Fibroblast of lung (primary cell): ENCODE results near the gene ILF2. TPM values are rescaled to one million over a fixed set of nuclear protein-coding genes. Genes with fewer than 3 reads are reported as not detected.

Experiments used
- DNase-seq, 2 donors: peaks; one replicate each; pipeline versions ENCODE4 v3.0.0 to v3.0.0-alpha.2; 2010; ENCODE audit warnings: low read depth in 2 of 2
- H2AFZ ChIP-seq: 2 replicates; pipeline ENCODE4 v1.5.1; 2012; ENCODE audit warnings: low read length, control low read depth, inconsistent platforms
- H3K27ac ChIP-seq: 2 replicates; pipeline ENCODE4 v1.5.1; 2011; ENCODE audit warnings: low read length, control low read depth; ENCODE audit not compliant: insufficient read depth
- H3K27me3 ChIP-seq: 2 replicates; pipeline ENCODE4 v1.5.1; 2011; ENCODE audit warnings: mild to moderate bottlenecking, low read length; ENCODE audit not compliant: control insufficient read depth, insufficient read depth
- H3K36me3 ChIP-seq: 2 replicates; pipeline ENCODE4 v1.5.1; 2011; ENCODE audit warnings: low read length; ENCODE audit not compliant: control insufficient read depth, insufficient read depth
- H3K4me1 ChIP-seq: 2 replicates; pipeline ENCODE4 v1.5.1; 2011; ENCODE audit warnings: low read length; ENCODE audit not compliant: control insufficient read depth, insufficient read depth; ENCODE audit errors: extremely low read depth
- H3K4me2 ChIP-seq: 2 replicates; pipeline ENCODE4 v1.5.1; 2011; ENCODE audit warnings: low read length, control low read depth; ENCODE audit not compliant: insufficient read depth; ENCODE audit errors: extremely low read depth
- H3K4me3 ChIP-seq, 4 experiments: fragments of 200-600 bp in 1 of 4; sonication (generic) in 1 of 4; replicated peaks in 1 of 4; 2 replicates each; pipeline ENCODE4 v1.5.1; 2011 to 2016; ENCODE audit warnings: low read length in 4 of 4, low read depth in 3 of 4, mild to moderate bottlenecking in 3 of 4, control low read depth in 2 of 4, inconsistent platforms in 1 of 4, mixed read lengths in 1 of 4; ENCODE audit not compliant: insufficient read depth in 1 of 4; ENCODE audit errors: control extremely low read depth in 1 of 4
- H3K79me2 ChIP-seq: 2 replicates; pipeline ENCODE4 v1.5.1; 2012; ENCODE audit warnings: mild to moderate bottlenecking, low read length, inconsistent platforms; ENCODE audit not compliant: control insufficient read depth, insufficient read depth
- H3K9ac ChIP-seq: 2 replicates; pipeline ENCODE4 v1.5.1; 2011; ENCODE audit warnings: mild to moderate bottlenecking, low read length, control low read depth; ENCODE audit not compliant: insufficient read depth
- H3K9me3 ChIP-seq: 2 replicates; pipeline ENCODE4 v1.5.1; 2012; ENCODE audit warnings: low read depth, low read length; ENCODE audit not compliant: control insufficient read depth, insufficient read depth
- H4K20me1 ChIP-seq: 2 replicates; pipeline ENCODE4 v1.5.1; 2011; ENCODE audit warnings: low read length; ENCODE audit not compliant: control insufficient read depth, insufficient read depth; ENCODE audit errors: extremely low read depth
- EZH2 ChIP-seq: IDR thresholded peaks from 2 replicates; pipeline ENCODE4 v1.5.1; 2012; ENCODE audit warnings: low read length, control low read depth, mild to moderate bottlenecking; ENCODE audit errors: missing control alignments
- polyA plus RNA-seq, 2 donors: library from polyadenylated mRNA; depleted of rRNA in 1 of 2; stranded (reverse) in 1 of 2; unstranded in 1 of 2; fragments of >200 nt; gene quantifications; 2 replicates each; pipeline ENCODE4 v1.2.1, GENCODE V29; 2011 to 2012; ENCODE audit warnings: missing spikeins in 1 of 2
- total RNA-seq: library from RNA; depleted of rRNA; stranded (reverse); fragments of >200 nt; gene quantifications from 2 replicates; pipeline ENCODE4 v1.2.1, GENCODE V29; 2014
- TF ChIP-seq, protein P1 (sequence below), 2 donors: IDR thresholded peaks in 1 of 2; conservative IDR thresholded peaks in 1 of 2; 1 replicate in 1 of 2; 2 replicates in 1 of 2; pipeline ENCODE4 v1.5.1; 2011 to 2012; ENCODE audit warnings: low read length in 2 of 2, control low read depth in 1 of 2, inconsistent platforms in 1 of 2, low read depth in 1 of 2, mild to moderate bottlenecking in 1 of 2

ILF2 gene
- total and polyA plus RNA-seq, 2 donors (not counting 1 experiment from before 2014, with no cell fraction given) = 135 to 235 TPM

- Histone ChIP-seq H3K36me3 (no peaks in the 10 kb centered on the region), H2AFZ (no peak overlapping the region), H3K79me2 (no peaks in the 10 kb centered on the region), H3K4me2 (no peak overlapping the region), H3K9me3 (no peaks in the 10 kb centered on the region), H3K4me1 (peaks cover 10% of the 10 kb centered on the region), H3K27me3 (peaks cover 41% of the 10 kb centered on the region), H3K27ac (no peak overlapping the region), H4K20me1 (no peaks in the 10 kb centered on the region), H3K4me3 (no peak overlapping the region), H3K9ac (no peak overlapping the region)
- TF ChIP-seq EZH2 = no peak
- TF ChIP-seq, protein P1, sequence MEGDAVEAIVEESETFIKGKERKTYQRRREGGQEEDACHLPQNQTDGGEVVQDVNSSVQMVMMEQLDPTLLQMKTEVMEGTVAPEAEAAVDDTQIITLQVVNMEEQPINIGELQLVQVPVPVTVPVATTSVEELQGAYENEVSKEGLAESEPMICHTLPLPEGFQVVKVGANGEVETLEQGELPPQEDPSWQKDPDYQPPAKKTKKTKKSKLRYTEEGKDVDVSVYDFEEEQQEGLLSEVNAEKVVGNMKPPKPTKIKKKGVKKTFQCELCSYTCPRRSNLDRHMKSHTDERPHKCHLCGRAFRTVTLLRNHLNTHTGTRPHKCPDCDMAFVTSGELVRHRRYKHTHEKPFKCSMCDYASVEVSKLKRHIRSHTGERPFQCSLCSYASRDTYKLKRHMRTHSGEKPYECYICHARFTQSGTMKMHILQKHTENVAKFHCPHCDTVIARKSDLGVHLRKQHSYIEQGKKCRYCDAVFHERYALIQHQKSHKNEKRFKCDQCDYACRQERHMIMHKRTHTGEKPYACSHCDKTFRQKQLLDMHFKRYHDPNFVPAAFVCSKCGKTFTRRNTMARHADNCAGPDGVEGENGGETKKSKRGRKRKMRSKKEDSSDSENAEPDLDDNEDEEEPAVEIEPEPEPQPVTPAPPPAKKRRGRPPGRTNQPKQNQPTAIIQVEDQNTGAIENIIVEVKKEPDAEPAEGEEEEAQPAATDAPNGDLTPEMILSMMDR (conservative IDR thresholded peaks at IDR 0.05 in 1 of 2, IDR thresholded peaks at IDR 0.05 in 1 of 2; ENCODE audit: low read depth in 1 of 2, low read length in 2 of 2) = no peak
- no peak for DNase-seq
These were observed 11.9 kb upstream of the ILF2 start for GRCh38 chr1:153682730-153683129.

- H2AFZ ChIP-seq = no peak overlapping the region
- H3K4me2 ChIP-seq = no peak overlapping the region
- H3K27ac ChIP-seq = no peak overlapping the region
- no peaks in the 10 kb centered on the region for H4K20me1 ChIP-seq
- H3K27me3 ChIP-seq = peaks cover 41% of the 10 kb centered on the region
- no peak for DNase-seq
- no peak overlapping the region for H3K9ac ChIP-seq
- no peaks in the 10 kb centered on the region for H3K36me3 ChIP-seq
- no peaks in the 10 kb centered on the region for H3K79me2 ChIP-seq
- TF ChIP-seq, protein P1 (conservative IDR thresholded peaks at IDR 0.05 in 1 of 2, IDR thresholded peaks at IDR 0.05 in 1 of 2; ENCODE audit: low read depth in 1 of 2, low read length in 2 of 2) = no peak
- TF ChIP-seq EZH2 = no peak
- H3K9me3 ChIP-seq = no peaks in the 10 kb centered on the region
- H3K4me1 ChIP-seq = peaks cover 10% of the 10 kb centered on the region
- no peak overlapping the region for H3K4me3 ChIP-seq
These were observed 9.3 kb upstream of the ILF2 start for GRCh38 chr1:153680120-153680403.

GRCh38 chr1:153679337-153680119, 8.7 kb upstream of the ILF2 start:
- peak overlapping the region; percentile 21 for H2AFZ ChIP-seq
- peak overlapping the region; percentile 7 for H3K9ac ChIP-seq
- no peaks in the 10 kb centered on the region for H3K79me2 ChIP-seq
- no peaks in the 10 kb centered on the region for H4K20me1 ChIP-seq
- H3K36me3 ChIP-seq = no peaks in the 10 kb centered on the region
- peak; percentile 99 for TF ChIP-seq EZH2
- TF ChIP-seq, protein P1 (conservative IDR thresholded peaks at IDR 0.05 in 1 of 2, IDR thresholded peaks at IDR 0.05 in 1 of 2; ENCODE audit: low read depth in 1 of 2, low read length in 2 of 2) = no peak
- H3K27ac ChIP-seq = no peak overlapping the region
- DNase-seq = no peak
- peak overlapping the region; percentile 75 for H3K4me2 ChIP-seq
- H3K4me3 ChIP-seq = peak overlapping the region; percentile 6 to 50 (median 36)
- H3K9me3 ChIP-seq = no peaks in the 10 kb centered on the region
- peaks cover 41% of the 10 kb centered on the region for H3K27me3 ChIP-seq
- peaks cover 10% of the 10 kb centered on the region for H3K4me1 ChIP-seq
